ENCODE results near the gene PUS10.

Gene PUS10

DNA sequence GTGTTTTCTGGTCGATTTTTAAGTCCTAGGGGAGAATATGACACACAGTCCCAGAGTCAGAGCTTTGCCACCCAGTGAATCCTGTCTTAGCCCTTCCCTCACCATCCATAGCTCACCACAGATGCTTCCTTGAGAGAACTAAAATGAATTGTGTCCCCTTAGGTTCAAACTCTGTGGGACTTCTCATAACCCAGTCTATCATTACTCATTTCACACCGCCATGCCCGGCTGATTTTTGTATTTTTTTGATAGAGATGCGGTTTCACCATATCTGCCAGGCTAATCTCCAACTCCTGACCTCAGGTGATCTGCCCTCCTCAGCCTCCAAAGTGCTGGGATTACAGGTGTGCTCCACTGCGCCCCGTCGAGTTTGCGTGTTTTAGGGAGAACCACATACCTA is 69.9 kb downstream of the PUS10 start:
- H3K27ac ChIP-seq (replicated peaks), result no peak overlapping the region
- TF ChIP-seq, protein P1, sequence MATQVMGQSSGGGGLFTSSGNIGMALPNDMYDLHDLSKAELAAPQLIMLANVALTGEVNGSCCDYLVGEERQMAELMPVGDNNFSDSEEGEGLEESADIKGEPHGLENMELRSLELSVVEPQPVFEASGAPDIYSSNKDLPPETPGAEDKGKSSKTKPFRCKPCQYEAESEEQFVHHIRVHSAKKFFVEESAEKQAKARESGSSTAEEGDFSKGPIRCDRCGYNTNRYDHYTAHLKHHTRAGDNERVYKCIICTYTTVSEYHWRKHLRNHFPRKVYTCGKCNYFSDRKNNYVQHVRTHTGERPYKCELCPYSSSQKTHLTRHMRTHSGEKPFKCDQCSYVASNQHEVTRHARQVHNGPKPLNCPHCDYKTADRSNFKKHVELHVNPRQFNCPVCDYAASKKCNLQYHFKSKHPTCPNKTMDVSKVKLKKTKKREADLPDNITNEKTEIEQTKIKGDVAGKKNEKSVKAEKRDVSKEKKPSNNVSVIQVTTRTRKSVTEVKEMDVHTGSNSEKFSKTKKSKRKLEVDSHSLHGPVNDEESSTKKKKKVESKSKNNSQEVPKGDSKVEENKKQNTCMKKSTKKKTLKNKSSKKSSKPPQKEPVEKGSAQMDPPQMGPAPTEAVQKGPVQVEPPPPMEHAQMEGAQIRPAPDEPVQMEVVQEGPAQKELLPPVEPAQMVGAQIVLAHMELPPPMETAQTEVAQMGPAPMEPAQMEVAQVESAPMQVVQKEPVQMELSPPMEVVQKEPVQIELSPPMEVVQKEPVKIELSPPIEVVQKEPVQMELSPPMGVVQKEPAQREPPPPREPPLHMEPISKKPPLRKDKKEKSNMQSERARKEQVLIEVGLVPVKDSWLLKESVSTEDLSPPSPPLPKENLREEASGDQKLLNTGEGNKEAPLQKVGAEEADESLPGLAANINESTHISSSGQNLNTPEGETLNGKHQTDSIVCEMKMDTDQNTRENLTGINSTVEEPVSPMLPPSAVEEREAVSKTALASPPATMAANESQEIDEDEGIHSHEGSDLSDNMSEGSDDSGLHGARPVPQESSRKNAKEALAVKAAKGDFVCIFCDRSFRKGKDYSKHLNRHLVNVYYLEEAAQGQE (IDR thresholded peaks at IDR 0.05; ENCODE audit: insufficient replicate concordance, low read depth), result no peak
- no peak for TF ChIP-seq POLR2AphosphoS5 (IDR thresholded peaks at IDR 0.05; ENCODE audit: low read depth)
- TF ChIP-seq, protein P2, sequence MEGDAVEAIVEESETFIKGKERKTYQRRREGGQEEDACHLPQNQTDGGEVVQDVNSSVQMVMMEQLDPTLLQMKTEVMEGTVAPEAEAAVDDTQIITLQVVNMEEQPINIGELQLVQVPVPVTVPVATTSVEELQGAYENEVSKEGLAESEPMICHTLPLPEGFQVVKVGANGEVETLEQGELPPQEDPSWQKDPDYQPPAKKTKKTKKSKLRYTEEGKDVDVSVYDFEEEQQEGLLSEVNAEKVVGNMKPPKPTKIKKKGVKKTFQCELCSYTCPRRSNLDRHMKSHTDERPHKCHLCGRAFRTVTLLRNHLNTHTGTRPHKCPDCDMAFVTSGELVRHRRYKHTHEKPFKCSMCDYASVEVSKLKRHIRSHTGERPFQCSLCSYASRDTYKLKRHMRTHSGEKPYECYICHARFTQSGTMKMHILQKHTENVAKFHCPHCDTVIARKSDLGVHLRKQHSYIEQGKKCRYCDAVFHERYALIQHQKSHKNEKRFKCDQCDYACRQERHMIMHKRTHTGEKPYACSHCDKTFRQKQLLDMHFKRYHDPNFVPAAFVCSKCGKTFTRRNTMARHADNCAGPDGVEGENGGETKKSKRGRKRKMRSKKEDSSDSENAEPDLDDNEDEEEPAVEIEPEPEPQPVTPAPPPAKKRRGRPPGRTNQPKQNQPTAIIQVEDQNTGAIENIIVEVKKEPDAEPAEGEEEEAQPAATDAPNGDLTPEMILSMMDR (IDR thresholded peaks at IDR 0.05; ENCODE audit: insufficient read depth, low read length), result no peak
- TF ChIP-seq SPI1 (IDR thresholded peaks at IDR 0.05; ENCODE audit: borderline replicate concordance, low read depth), result no peak
- no peak for TF ChIP-seq GABPA (IDR thresholded peaks at IDR 0.05; ENCODE audit: low read depth)
- DNase-seq (ENCODE audit: low read depth in 1 of 2, low spot score in 1 of 2), result no peak
- no peaks in the 10 kb centered on the region for H3K27me3 ChIP-seq (ENCODE audit: insufficient read depth, poor library complexity, severe bottlenecking)
- no peak overlapping the region for H3K4me3 ChIP-seq (replicated peaks; ENCODE audit: insufficient read depth, low read length)

GRCh38 chr2:60947056-60947455 is 71.0 kb downstream of the PUS10 start:
- DNase-seq (ENCODE audit: low read depth in 1 of 2, low spot score in 1 of 2), result no peak
- Histone ChIP-seq H3K4me3 (replicated peaks; ENCODE audit: insufficient read depth, low read length) (no peak overlapping the region), H3K27me3 (ENCODE audit: insufficient read depth, poor library complexity, severe bottlenecking) (no peaks in the 10 kb centered on the region), H3K27ac (replicated peaks) (no peak overlapping the region)
- TF ChIP-seq SPI1 (IDR thresholded peaks at IDR 0.05; ENCODE audit: borderline replicate concordance, low read depth), result no peak
- TF ChIP-seq, protein P2 (IDR thresholded peaks at IDR 0.05; ENCODE audit: insufficient read depth, low read length), result no peak
- TF ChIP-seq, protein P1 (IDR thresholded peaks at IDR 0.05; ENCODE audit: insufficient replicate concordance, low read depth), result no peak
- TF ChIP-seq POLR2AphosphoS5 (IDR thresholded peaks at IDR 0.05; ENCODE audit: low read depth), result no peak
- no peak for TF ChIP-seq GABPA (IDR thresholded peaks at IDR 0.05; ENCODE audit: low read depth)

- TF ChIP-seq POLR2AphosphoS5 (IDR thresholded peaks at IDR 0.05; ENCODE audit: low read depth), result no peak
- H3K27ac ChIP-seq (replicated peaks), result no peak overlapping the region
- DNase-seq (ENCODE audit: low read depth in 1 of 2, low spot score in 1 of 2), result no peak
- H3K27me3 ChIP-seq (ENCODE audit: insufficient read depth, poor library complexity, severe bottlenecking), result no peaks in the 10 kb centered on the region
- H3K4me3 ChIP-seq (replicated peaks; ENCODE audit: insufficient read depth, low read length), result no peak overlapping the region
Observed at GRCh38 chr2:60945341-60945740, 72.7 kb downstream of the PUS10 start.

DNA sequence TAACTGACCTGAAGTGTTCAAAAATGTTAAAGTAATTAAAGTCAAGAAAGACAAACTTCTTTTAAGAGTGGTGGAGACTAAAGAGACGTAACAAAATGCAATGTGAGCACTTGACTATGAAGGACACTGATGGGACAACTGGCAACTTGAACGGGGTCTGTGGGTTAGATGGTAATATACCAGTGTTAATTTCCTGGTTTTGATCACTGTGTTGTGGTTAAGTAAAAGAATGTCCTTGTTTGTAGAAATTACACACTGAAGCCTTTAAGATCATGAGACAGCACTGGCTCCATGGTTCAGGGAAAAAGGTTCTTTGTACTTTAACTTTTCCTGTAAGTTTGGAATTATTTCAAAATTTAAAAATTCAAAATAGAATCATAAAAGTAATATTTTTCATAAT is 78.4 kb downstream of the PUS10 start:
- DNase-seq (ENCODE audit: low read depth in 1 of 2, low spot score in 1 of 2), result no peak
- no peak overlapping the region for H3K27ac ChIP-seq (replicated peaks)
- no peaks in the 10 kb centered on the region for H3K27me3 ChIP-seq (ENCODE audit: insufficient read depth, poor library complexity, severe bottlenecking)
- H3K4me3 ChIP-seq (replicated peaks; ENCODE audit: insufficient read depth, low read length), result no peak overlapping the region
- TF ChIP-seq, protein P1 (IDR thresholded peaks at IDR 0.05; ENCODE audit: insufficient replicate concordance, low read depth), result no peak
- no peak for TF ChIP-seq POLR2AphosphoS5 (IDR thresholded peaks at IDR 0.05; ENCODE audit: low read depth)
- TF ChIP-seq, protein P2 (IDR thresholded peaks at IDR 0.05; ENCODE audit: insufficient read depth, low read length), result no peak
- TF ChIP-seq GABPA (IDR thresholded peaks at IDR 0.05; ENCODE audit: low read depth), result no peak
- TF ChIP-seq SPI1 (IDR thresholded peaks at IDR 0.05; ENCODE audit: borderline replicate concordance, low read depth), result no peak

Data from HL-60 (cell line).